Measurements from ENCODE around the gene SLC25A3.

The SLC25A3 gene

DNA sequence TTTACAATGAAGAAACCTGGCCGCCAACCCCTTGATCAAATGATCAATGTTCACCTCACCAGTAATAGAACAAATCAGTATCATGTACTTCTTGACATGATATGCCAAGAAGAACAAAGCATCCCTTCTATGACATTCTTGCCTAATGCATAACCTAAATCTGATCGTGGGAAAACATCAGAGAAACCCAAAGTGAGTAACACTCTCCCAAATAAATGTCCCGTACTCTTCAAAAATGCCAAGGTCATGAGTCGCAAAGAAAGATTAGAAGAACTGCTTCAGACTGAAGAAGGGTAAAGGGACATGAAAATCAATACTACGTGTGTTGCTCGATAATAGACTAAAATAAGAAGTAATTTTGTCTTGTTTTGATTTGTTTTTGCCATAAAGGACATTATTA lies 11.4 kb upstream of the SLC25A3 start:
- H3K27ac ChIP-seq (replicated peaks), result no peak overlapping the region
- no peak overlapping the region for H3K4me3 ChIP-seq (replicated peaks; ENCODE audit: insufficient read depth, low read length)
- TF ChIP-seq GABPA (IDR thresholded peaks at IDR 0.05; ENCODE audit: low read depth) (no peak), SPI1 (IDR thresholded peaks at IDR 0.05; ENCODE audit: borderline replicate concordance, low read depth) (no peak), POLR2AphosphoS5 (IDR thresholded peaks at IDR 0.05; ENCODE audit: low read depth) (no peak)
- TF ChIP-seq, protein P1, sequence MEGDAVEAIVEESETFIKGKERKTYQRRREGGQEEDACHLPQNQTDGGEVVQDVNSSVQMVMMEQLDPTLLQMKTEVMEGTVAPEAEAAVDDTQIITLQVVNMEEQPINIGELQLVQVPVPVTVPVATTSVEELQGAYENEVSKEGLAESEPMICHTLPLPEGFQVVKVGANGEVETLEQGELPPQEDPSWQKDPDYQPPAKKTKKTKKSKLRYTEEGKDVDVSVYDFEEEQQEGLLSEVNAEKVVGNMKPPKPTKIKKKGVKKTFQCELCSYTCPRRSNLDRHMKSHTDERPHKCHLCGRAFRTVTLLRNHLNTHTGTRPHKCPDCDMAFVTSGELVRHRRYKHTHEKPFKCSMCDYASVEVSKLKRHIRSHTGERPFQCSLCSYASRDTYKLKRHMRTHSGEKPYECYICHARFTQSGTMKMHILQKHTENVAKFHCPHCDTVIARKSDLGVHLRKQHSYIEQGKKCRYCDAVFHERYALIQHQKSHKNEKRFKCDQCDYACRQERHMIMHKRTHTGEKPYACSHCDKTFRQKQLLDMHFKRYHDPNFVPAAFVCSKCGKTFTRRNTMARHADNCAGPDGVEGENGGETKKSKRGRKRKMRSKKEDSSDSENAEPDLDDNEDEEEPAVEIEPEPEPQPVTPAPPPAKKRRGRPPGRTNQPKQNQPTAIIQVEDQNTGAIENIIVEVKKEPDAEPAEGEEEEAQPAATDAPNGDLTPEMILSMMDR (IDR thresholded peaks at IDR 0.05; ENCODE audit: insufficient read depth, low read length), result no peak
- TF ChIP-seq, protein P2, sequence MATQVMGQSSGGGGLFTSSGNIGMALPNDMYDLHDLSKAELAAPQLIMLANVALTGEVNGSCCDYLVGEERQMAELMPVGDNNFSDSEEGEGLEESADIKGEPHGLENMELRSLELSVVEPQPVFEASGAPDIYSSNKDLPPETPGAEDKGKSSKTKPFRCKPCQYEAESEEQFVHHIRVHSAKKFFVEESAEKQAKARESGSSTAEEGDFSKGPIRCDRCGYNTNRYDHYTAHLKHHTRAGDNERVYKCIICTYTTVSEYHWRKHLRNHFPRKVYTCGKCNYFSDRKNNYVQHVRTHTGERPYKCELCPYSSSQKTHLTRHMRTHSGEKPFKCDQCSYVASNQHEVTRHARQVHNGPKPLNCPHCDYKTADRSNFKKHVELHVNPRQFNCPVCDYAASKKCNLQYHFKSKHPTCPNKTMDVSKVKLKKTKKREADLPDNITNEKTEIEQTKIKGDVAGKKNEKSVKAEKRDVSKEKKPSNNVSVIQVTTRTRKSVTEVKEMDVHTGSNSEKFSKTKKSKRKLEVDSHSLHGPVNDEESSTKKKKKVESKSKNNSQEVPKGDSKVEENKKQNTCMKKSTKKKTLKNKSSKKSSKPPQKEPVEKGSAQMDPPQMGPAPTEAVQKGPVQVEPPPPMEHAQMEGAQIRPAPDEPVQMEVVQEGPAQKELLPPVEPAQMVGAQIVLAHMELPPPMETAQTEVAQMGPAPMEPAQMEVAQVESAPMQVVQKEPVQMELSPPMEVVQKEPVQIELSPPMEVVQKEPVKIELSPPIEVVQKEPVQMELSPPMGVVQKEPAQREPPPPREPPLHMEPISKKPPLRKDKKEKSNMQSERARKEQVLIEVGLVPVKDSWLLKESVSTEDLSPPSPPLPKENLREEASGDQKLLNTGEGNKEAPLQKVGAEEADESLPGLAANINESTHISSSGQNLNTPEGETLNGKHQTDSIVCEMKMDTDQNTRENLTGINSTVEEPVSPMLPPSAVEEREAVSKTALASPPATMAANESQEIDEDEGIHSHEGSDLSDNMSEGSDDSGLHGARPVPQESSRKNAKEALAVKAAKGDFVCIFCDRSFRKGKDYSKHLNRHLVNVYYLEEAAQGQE (IDR thresholded peaks at IDR 0.05; ENCODE audit: insufficient replicate concordance, low read depth), result no peak
- no peaks in the 10 kb centered on the region for H3K27me3 ChIP-seq (ENCODE audit: insufficient read depth, poor library complexity, severe bottlenecking)
- no peak for DNase-seq (ENCODE audit: low read depth in 1 of 2, low spot score in 1 of 2)

DNA sequence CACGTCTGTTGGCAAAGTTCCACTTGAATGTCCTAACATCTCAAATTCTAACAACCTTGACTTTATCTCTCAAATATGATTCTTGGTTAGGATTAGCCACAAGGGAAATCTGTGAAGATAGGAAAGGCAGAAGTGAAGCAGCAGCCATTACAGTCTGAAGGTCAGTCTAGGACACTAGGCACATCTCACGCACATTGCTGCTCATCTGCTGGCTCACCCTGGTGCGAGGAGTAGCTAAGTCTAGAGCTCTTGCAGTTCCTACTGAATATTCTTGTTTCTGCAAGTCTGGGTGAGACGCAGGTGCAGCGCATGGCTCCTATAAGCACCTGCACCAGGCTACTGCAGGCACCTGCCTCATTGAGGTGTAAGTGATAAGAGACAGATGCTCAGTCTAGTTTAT lies 6.4 kb upstream of the SLC25A3 start:
- TF ChIP-seq GABPA (IDR thresholded peaks at IDR 0.05; ENCODE audit: low read depth) (no peak), SPI1 (IDR thresholded peaks at IDR 0.05; ENCODE audit: borderline replicate concordance, low read depth) (no peak), POLR2AphosphoS5 (IDR thresholded peaks at IDR 0.05; ENCODE audit: low read depth) (no peak)
- TF ChIP-seq, protein P1 (IDR thresholded peaks at IDR 0.05; ENCODE audit: insufficient read depth, low read length), result no peak
- TF ChIP-seq, protein P2 (IDR thresholded peaks at IDR 0.05; ENCODE audit: insufficient replicate concordance, low read depth), result no peak
- no peak overlapping the region for H3K27ac ChIP-seq (replicated peaks)
- H3K4me3 ChIP-seq (replicated peaks; ENCODE audit: insufficient read depth, low read length), result no peak overlapping the region
- no peak for DNase-seq (ENCODE audit: low read depth in 1 of 2, low spot score in 1 of 2)
- H3K27me3 ChIP-seq (ENCODE audit: insufficient read depth, poor library complexity, severe bottlenecking), result no peaks in the 10 kb centered on the region

DNA sequence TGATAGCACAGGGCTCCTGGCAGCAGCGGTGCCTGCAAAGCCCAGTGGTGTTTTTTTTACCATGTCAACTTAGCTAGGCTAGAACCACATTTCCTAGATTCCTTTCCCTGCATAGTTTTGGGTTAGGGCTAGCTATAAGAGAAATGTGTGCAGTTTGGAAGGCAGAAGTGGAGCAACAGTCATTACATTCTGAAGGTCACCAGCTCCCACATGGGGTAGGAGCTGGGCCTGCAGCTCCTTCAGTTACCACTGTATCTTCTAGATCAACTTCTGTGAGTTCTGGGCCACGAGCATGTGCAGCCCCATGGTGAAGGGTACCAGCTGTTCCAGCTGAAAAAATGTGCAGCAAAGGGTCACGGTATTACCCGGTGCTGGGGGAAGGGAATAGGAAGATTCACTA lies 2.3 kb upstream of the SLC25A3 start:
- H3K27me3 ChIP-seq (ENCODE audit: insufficient read depth, poor library complexity, severe bottlenecking), result no peaks in the 10 kb centered on the region
- H3K27ac ChIP-seq (replicated peaks), result no peak overlapping the region
- TF ChIP-seq, protein P1 (IDR thresholded peaks at IDR 0.05; ENCODE audit: insufficient read depth, low read length), result no peak
- TF ChIP-seq GABPA (IDR thresholded peaks at IDR 0.05; ENCODE audit: low read depth), result no peak
- TF ChIP-seq SPI1 (IDR thresholded peaks at IDR 0.05; ENCODE audit: borderline replicate concordance, low read depth), result no peak
- TF ChIP-seq POLR2AphosphoS5 (IDR thresholded peaks at IDR 0.05; ENCODE audit: low read depth), result no peak
- TF ChIP-seq, protein P2 (IDR thresholded peaks at IDR 0.05; ENCODE audit: insufficient replicate concordance, low read depth), result no peak
- H3K4me3 ChIP-seq (replicated peaks; ENCODE audit: insufficient read depth, low read length), result no peak overlapping the region
- DNase-seq (ENCODE audit: low read depth in 1 of 2, low spot score in 1 of 2), result peak in 1 of 2 experiments; percentile 48
